HCT116 (cell line): ENCODE results near the gene TCF12. TPM values are rescaled to one million over a fixed set of nuclear protein-coding genes. Genes with fewer than 3 reads are reported as not detected.

Source experiments
- ATAC-seq: fragments of 200-7000 bp; cut with Tn5 transposase; 2 replicates; pipeline ENCODE4 v1.9.1; 2020; ENCODE audit warnings: mild to moderate bottlenecking, moderate library complexity
- BruUV-seq: library from RNA; stranded (reverse); fragments of 400-500 nt; replicated peaks from 2 replicates; lab custom pipeline; 2021; lab: Mats Ljungman, UMichigan
- CTCF ChIA-PET: fragments of 300-600 bp; sonication (Branson Sonifier 250); formaldehyde crosslinking; loops from one replicate; lab custom pipeline; 2021; ENCODE audit warnings: antibody characterized with exemption; lab: Charles Lee
- POLR2A ChIA-PET: fragments of 300-600, 350-600 bp; sonication (Branson Sonifier 250); formaldehyde crosslinking; loops from one replicate; lab custom pipeline; 2021; ENCODE audit warnings: antibody characterized with exemption; lab: Charles Lee
- RAD21 ChIA-PET, 2 experiments: fragments of 300-600 bp; sonication (Branson Sonifier 250); formaldehyde crosslinking; loops; one replicate each; lab custom pipeline; 2023; ENCODE audit warnings: low total read pairs in 2 of 2; ENCODE audit not compliant: uncharacterized antibody in 2 of 2, unreplicated experiment in 2 of 2, low non-redundant PET in 1 of 2; lab: Charles Lee
- DNase-seq: peaks from one replicate; pipeline ENCODE4 v3.0.0-alpha.2; 2010; ENCODE audit warnings: low read depth, low spot score
- H2AFZ ChIP-seq: fragments of 200-600 bp; shearing (Covaris generic), sonication (generic); 2 replicates; pipeline ENCODE4 v1.6.1; 2017; ENCODE audit warnings: low read depth, mixed run types, mixed read lengths, antibody characterized with exemption, low read length; ENCODE audit not compliant: poor library complexity, severe bottlenecking
- H3K27ac ChIP-seq: 2 replicates; pipeline ENCODE4 v1.5.1; 2012; ENCODE audit warnings: low read depth, low read length
- H3K27me3 ChIP-seq: fragments of 200-600 bp; sonication (generic); 2 replicates; pipeline ENCODE4 v1.6.1; 2016; ENCODE audit warnings: mixed run types, low read length, mixed read lengths; ENCODE audit not compliant: insufficient read depth
- H3K36me3 ChIP-seq, 2 experiments: fragments of 200-500 bp in 1 of 2; fragments of 200-600 bp in 1 of 2; sonication (Bioruptor generic) in 1 of 2; sonication (generic) in 1 of 2; 2 replicates each; pipeline versions ENCODE4 v1.5.1 to v1.6.1; 2014 to 2016; ENCODE audit warnings: low read length in 2 of 2, inconsistent platforms in 1 of 2, mixed read lengths in 1 of 2, mixed run types in 1 of 2; ENCODE audit not compliant: insufficient read depth in 2 of 2, control insufficient read depth in 1 of 2
- H3K4me1 ChIP-seq, 2 experiments: fragments of 200-600 bp in 1 of 2; sonication (generic) in 1 of 2; 2 replicates each; pipeline versions ENCODE4 v1.5.1 to v1.6.1; 2012 to 2017; ENCODE audit warnings: low read length in 2 of 2, inconsistent platforms in 1 of 2, mild to moderate bottlenecking in 1 of 2, mixed read lengths in 1 of 2, mixed run types in 1 of 2, moderate library complexity in 1 of 2; ENCODE audit not compliant: insufficient read depth in 2 of 2, control insufficient read depth in 1 of 2
- H3K4me2 ChIP-seq: fragments of 200-600 bp; sonication (generic); 2 replicates; pipeline ENCODE4 v1.6.1; 2017; ENCODE audit warnings: mixed run types, low read length, mixed read lengths
- H3K4me3 ChIP-seq, 2 experiments: fragments of 200-600 bp in 1 of 2; sonication (generic) in 1 of 2; replicated peaks in 1 of 2; 2 replicates each; pipeline ENCODE4 v1.5.1; 2011 to 2016; ENCODE audit warnings: low read length in 2 of 2, control low read depth in 1 of 2, low read depth in 1 of 2, mild to moderate bottlenecking in 1 of 2, mixed read lengths in 1 of 2, mixed run types in 1 of 2
- H3K79me2 ChIP-seq: fragments of 200-600 bp; sonication (generic); 2 replicates; pipeline ENCODE4 v1.6.1; 2017; ENCODE audit warnings: mild to moderate bottlenecking, mixed run types, low read length, moderate library complexity, mixed read lengths; ENCODE audit not compliant: insufficient read depth
- H3K9ac ChIP-seq: fragments of 200-600 bp; sonication (generic); 2 replicates; pipeline ENCODE4 v1.6.1; 2016; ENCODE audit warnings: low read length, mixed read lengths
- H3K9me2 ChIP-seq: fragments of 200-600 bp; sonication (generic), shearing (Covaris generic); 2 replicates; pipeline ENCODE4 v1.6.1; 2017; ENCODE audit warnings: mixed run types, mild to moderate bottlenecking, moderate library complexity; ENCODE audit not compliant: insufficient read depth
- H3K9me3 ChIP-seq, 2 experiments: fragments of 200-500 bp in 1 of 2; fragments of 200-600 bp in 1 of 2; sonication (Bioruptor generic) in 1 of 2; sonication (generic) in 1 of 2; 2 replicates each; pipeline ENCODE4 v1.6.1; 2014 to 2017; ENCODE audit warnings: low read length in 2 of 2, mixed read lengths in 2 of 2, inconsistent platforms in 1 of 2, low read depth in 1 of 2, mild to moderate bottlenecking in 1 of 2, mixed run types in 1 of 2, moderate library complexity in 1 of 2; ENCODE audit not compliant: control insufficient read depth in 1 of 2, insufficient read depth in 1 of 2
- H4K20me1 ChIP-seq: fragments of 200-600 bp; sonication (generic), shearing (Covaris generic); 2 replicates; pipeline ENCODE4 v1.6.1; 2017; ENCODE audit warnings: mixed run types, mild to moderate bottlenecking, moderate library complexity; ENCODE audit not compliant: insufficient read depth
- CBX3 ChIP-seq: IDR thresholded peaks from 2 replicates; pipeline ENCODE4 v1.6.1; 2012; ENCODE audit warnings: low read depth
- EZH2phosphoT487 ChIP-seq: fragments of 200-600 bp; IDR thresholded peaks from 2 replicates; pipeline ENCODE4 v1.6.1; 2018; ENCODE audit warnings: antibody characterized with exemption, borderline replicate concordance
- POLR2AphosphoS5 ChIP-seq: IDR thresholded peaks from 2 replicates; pipeline ENCODE4 v1.6.1; 2011; ENCODE audit warnings: mild to moderate bottlenecking, low read depth, low read length, moderate library complexity
- SIN3A ChIP-seq: IDR thresholded peaks from 2 replicates; pipeline ENCODE4 v1.6.1; 2012; ENCODE audit warnings: low read depth
- SP1 ChIP-seq: IDR thresholded peaks from 2 replicates; pipeline ENCODE4 v1.6.1; 2012; ENCODE audit warnings: low read depth
- TCF7L2 ChIP-seq: IDR thresholded peaks from 2 replicates; pipeline ENCODE4 v1.7.0; 2011; ENCODE audit warnings: borderline replicate concordance, inconsistent platforms; ENCODE audit not compliant: insufficient read depth, insufficient read length; ENCODE audit errors: extremely low read depth
- ZNF274 ChIP-seq: fragments of 200-500 bp; sonication (Bioruptor generic); IDR thresholded peaks from 2 replicates; pipeline ENCODE4 v1.6.1; 2014; ENCODE audit warnings: mild to moderate bottlenecking, low read depth, low read length, inconsistent platforms
- intact Hi-C: fragments of 100-400 bp; cut with micrococcal nuclease; formaldehyde crosslinking; loops from 2 replicates; pipeline ENCODE4 v1.10.0; 2022
- total RNA-seq: library from RNA; stranded (reverse); gene quantifications from one replicate; pipeline ENCODE4 v1.2.1, GENCODE V29; 2021; ENCODE audit not compliant: unreplicated experiment
- TF ChIP-seq, protein P1 (sequence below), 3 experiments: fragments of 200-600 bp in 1 of 3; sonication (generic) in 1 of 3; IDR thresholded peaks in 2 of 3; conservative IDR thresholded peaks in 1 of 3; 2 replicates each; pipeline ENCODE4 v1.5.1; 2012 to 2017; ENCODE audit warnings: low read depth in 2 of 3, low read length in 2 of 3, antibody characterized with exemption in 1 of 3, borderline replicate concordance in 1 of 3, control low read depth in 1 of 3, mild to moderate bottlenecking in 1 of 3, mixed read lengths in 1 of 3, mixed run types in 1 of 3, moderate library complexity in 1 of 3; ENCODE audit not compliant: insufficient read depth in 1 of 3

The TCF12 gene
- total RNA-seq, 1 experiment from 2014 or later, result 71.6 TPM

DNA sequence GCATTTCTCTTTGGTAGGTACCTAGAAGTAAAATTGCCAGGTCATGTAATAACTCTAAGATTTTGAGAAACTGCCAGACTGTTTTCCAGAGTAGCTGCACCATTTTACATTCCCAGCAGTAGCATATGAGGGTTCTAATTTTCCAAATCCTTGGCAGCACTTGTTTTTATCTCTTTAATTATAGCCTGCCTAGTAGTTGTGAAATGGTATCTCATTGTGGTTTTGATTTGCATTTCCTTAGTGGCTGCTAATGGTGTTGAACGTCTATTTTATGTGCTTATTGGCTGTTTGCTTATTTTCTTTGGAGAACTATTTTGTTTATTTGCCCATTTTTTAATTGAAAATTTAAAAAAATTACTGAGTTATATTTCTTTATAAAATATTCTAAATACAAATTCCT lies 117.9 kb downstream of the TCF12 start:
- H3K36me3 ChIP-seq, result no peaks in the 10 kb centered on the region
- H3K4me2 ChIP-seq, result no peak overlapping the region
- H3K4me3 ChIP-seq, result no peak overlapping the region
- ChIA-PET POLR2A (no interaction called here), RAD21 (no interaction called here), CTCF (no interaction called here)
- ATAC-seq, result no peak
- H3K4me1 ChIP-seq, result no peaks in the 10 kb centered on the region
- no peak overlapping the region for H3K27ac ChIP-seq
- H2AFZ ChIP-seq, result no peak overlapping the region
- no peak overlapping the region for H3K9ac ChIP-seq
- H3K9me2 ChIP-seq, result no peaks in the 10 kb centered on the region
- DNase-seq, result no peak
- H3K79me2 ChIP-seq, result peaks cover 70% of the 10 kb centered on the region
- H3K9me3 ChIP-seq, result no peaks in the 10 kb centered on the region
- intact Hi-C loops, result no loop called here
- H4K20me1 ChIP-seq, result no peaks in the 10 kb centered on the region; the same call in 1 of the 2 replicates
- no peaks in the 10 kb centered on the region for H3K27me3 ChIP-seq
- no TSS peak for BruUV-seq
- TF ChIP-seq EZH2phosphoT487, result no peak
- TF ChIP-seq ZNF274, result no peak

DNA sequence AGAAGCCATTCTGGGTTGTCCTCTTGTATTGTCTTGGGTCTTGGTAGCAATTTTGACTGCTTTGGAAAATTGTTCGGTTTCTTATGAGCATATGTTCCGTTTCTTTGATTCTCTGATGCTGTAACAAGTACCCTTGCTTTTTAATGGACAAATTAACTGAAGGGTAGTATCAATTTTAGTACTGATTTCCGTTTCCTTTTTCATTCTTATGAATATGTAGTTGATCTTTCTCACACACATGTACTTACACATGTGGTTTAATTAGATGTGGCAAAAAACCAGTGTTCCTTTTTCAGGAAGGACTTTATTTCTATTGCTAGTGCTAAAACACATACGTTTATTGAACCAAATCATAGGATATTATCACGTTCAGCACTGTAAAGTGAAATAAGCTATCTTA lies 119.1 kb downstream of the TCF12 start:
- Histone ChIP-seq H3K36me3 (no peaks in the 10 kb centered on the region), H4K20me1 (no peaks in the 10 kb centered on the region; the same call in 1 of the 2 replicates), H3K27me3 (no peaks in the 10 kb centered on the region), H3K9me2 (no peaks in the 10 kb centered on the region), H3K4me1 (no peaks in the 10 kb centered on the region), H3K4me2 (no peak overlapping the region), H3K9ac (no peak overlapping the region), H3K79me2 (peaks cover 60% of the 10 kb centered on the region), H3K4me3 (no peak overlapping the region), H3K27ac (no peak overlapping the region), H3K9me3 (no peaks in the 10 kb centered on the region), H2AFZ (no peak overlapping the region)
- ATAC-seq, result no peak
- no peak for DNase-seq
- intact Hi-C loops, result no loop called here
- ChIA-PET CTCF (no interaction called here), RAD21 (no interaction called here), POLR2A (no interaction called here)
- TF ChIP-seq POLR2AphosphoS5 (no peak), SP1 (no peak), CBX3 (no peak), TCF7L2 (no peak), SIN3A (no peak)
- TF ChIP-seq, protein P1, sequence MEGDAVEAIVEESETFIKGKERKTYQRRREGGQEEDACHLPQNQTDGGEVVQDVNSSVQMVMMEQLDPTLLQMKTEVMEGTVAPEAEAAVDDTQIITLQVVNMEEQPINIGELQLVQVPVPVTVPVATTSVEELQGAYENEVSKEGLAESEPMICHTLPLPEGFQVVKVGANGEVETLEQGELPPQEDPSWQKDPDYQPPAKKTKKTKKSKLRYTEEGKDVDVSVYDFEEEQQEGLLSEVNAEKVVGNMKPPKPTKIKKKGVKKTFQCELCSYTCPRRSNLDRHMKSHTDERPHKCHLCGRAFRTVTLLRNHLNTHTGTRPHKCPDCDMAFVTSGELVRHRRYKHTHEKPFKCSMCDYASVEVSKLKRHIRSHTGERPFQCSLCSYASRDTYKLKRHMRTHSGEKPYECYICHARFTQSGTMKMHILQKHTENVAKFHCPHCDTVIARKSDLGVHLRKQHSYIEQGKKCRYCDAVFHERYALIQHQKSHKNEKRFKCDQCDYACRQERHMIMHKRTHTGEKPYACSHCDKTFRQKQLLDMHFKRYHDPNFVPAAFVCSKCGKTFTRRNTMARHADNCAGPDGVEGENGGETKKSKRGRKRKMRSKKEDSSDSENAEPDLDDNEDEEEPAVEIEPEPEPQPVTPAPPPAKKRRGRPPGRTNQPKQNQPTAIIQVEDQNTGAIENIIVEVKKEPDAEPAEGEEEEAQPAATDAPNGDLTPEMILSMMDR (IDR thresholded peaks at IDR 0.05 in 2 of 3, conservative IDR thresholded peaks at IDR 0.05 in 1 of 3; ENCODE audit: borderline replicate concordance in 1 of 3, insufficient read depth in 1 of 3, low read depth in 2 of 3, low read length in 2 of 3), result no peak
- no TSS peak for BruUV-seq
